GM21529 (cell line): ENCODE measurements around the gene RAP1GAP.
"Not testable (repeated sequence)": the region's sequence is repeated elsewhere in the genome, so short reads cannot be mapped to it uniquely, and the experiment has no call there.

Experiments
- ATAC-seq: cut with Tn5 transposase; IDR thresholded peaks from one replicate; pipeline ENCODE4 v1.9.1; 2021; ENCODE audit not compliant: unreplicated experiment

Gene RAP1GAP

DNA sequence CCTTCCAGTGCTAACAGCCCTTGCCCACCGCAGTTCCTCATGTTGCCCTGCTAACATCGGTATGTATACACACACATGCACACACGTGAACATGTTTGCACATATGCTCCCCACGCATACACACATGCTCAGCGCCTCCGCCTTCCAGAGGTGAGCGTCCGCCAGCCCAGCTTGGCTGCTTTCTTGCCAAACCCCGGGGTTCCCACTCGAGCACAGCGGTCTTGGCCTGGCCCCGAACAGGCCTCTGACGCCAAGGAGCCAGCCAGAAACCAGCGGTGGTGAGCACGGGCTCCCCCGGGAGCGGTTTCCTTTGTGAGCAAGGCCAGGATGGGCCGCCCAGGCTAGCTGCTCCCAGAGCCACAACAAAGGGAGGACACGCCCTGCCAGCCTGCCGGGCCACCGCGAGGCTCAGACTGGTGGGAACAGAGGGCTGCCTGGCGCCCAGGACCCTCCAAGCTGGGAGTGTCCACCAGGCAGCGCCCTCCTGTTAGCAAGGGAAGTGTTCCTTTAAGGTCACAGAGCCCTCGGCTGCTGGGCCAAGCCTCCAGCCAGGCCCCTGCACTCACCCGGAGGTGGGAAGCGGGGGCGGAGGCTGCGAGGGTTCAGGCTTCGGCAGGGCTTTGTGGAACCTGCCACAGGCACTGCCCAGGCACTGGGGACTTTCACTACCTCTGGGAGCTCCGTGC, 94.5 kb downstream of the RAP1GAP start:
- no peak for ATAC-seq

DNA sequence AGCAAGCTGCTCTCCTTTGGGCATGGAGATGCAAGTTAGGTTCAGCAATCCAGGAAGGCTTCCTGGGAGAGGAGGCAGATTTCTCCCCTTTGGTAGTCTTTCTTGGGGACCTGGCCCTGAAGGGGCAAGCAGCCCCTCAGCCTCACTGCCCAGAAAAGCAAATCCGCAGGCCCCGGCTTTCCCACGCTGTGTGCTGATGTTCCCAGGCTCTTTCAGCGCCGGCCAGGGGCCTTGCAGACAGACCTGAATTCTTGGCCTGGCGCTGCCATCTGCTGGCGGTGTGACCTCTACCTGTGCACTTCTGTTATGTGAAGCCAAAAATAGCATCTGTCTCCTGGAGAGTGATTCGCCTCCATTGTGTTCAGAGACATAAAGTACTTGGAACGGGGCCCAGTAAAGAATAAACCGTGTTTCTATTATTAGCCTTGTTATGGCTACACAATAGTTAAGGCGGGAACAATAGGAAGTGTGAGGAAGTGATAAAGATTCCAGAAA, 95.1 kb downstream of the RAP1GAP start:
- ATAC-seq, result no peak

DNA sequence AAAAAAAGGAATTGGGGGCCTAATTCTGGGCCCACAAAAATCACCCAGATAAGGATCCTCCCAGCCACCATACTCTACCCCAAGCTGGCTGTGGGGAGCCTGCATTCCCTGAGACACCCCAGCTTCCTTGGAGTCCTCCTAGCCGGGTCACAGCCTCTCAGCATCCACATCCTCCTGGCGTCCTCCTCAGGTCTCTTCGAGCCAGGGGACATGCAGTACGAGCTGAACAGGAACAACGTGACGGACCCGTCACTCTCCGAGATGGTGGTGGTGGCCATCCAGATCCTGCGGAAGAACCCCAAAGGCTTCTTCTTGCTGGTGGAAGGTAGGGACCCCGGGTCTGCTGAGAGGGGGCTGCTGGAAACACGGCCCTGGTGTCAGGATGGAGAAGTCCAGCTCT, 95.7 kb downstream of the RAP1GAP start:
- ATAC-seq, result no peak

DNA sequence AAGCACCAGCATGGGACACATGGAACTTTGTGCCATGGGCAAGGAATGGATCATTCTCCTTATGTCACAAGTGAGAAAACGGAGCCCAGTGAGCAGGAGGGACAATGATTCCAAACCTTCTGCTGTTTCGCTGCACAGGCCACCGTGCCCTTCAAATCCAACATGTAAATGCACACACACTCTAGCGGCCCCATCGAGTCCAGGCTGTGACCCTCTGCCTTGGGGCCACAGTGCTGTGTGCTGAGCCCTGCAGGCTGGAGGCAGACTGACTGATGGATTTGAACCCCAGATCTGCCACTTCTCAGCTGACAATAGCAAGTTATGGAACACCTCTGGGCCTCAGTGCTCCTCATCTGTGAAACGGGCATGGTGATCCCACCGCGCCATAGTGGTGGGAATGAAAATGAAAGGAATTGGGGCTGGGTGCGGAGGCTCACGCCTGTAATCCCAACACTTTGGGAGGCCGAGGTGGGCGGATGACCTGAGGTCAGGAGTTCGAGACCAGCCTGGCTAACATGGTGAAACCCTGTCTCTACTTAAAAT, 96.4 kb downstream of the RAP1GAP start:
- no peak for ATAC-seq

DNA sequence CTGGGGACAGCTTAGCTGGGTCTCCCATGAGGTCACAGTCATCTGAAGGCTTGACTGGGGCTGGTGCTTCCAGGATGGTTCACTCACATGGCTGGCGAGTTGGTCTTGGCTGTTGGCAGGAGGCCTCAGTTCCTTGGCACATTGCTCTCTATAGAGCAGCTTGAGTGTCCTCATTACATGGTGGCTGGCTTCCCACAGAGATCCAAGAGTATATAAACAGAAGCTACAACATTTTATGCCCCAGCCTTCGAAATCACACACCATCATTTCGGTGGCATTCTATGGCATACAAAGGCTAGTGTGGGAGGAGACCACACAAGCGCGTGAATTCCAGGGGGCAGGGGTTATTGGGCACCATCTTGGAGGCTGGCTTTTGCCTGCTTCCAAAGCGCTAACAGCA, 96.9 kb downstream of the RAP1GAP start:
- ATAC-seq, result no peak

DNA sequence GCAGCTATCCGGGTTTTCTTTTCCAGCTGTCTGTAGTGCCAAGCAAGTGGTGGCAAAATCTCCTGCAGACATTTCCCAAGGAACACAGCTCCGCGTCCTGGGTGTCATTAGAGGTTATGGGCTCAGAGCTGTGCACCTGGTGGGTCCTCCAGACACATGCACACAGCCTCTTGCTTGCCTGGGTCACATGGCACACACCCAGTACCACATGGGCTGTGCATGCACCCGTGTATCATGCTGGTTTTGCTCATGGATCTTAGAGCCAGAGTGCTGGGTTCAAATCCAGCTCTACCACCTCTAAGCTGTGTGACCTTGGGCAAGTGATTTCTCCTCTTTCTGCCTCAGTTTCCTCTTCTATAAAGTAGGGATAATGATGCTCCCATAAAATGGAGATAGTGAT, 98.3 kb downstream of the RAP1GAP start:
- ATAC-seq, result no peak

DNA sequence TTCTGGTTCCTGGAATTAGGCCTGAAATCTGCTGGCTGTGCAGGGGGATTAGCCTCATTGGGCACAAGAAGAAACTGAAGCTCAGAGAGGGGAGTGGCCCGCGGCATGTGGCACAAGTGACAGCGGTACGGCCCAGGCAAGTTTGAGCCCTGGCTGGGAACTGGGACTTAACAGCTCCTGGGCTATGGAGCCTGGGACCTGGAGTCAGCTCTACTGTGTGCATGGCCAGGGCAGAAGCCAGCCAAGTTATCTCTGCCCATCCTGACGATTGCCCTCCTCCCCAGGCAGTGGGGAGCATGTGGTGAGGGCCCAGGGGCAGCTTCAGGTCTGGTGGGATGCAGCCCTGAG, 98.7 kb downstream of the RAP1GAP start:
- ATAC-seq, result no peak

DNA sequence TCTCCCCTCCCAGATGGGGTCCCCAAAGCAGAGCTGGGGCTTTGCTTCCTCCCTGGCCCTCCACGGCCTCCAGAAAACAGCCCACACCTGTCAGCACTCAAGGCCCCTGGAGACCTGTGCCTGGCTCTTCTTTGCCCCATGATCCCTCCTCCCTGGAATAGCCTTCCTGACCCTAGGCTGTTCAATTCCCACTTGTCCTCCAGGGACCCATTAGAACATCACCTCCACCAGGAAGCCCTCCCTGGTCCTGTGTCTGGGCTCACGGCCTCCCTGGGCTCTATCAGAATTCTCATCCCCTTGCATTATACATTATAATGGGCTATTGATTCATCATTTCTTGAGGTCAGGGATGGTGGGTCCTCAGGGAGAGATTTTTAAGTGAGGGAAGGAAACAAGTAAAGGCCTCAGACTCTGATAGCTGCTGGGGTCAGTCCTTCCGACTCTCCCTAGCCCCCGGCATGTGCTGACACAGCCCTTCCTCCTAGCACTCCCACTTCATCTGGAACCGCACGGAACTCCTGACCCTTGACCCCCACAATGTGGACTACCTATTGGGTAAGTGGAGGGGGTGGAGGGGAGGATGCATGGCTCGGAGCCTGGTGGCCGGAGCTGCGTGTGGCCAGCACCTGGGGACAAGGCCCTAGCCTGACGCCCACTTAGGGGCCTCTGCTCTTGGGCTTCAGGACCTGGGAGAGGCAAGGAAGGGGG, 99.2 kb downstream of the RAP1GAP start:
- ATAC-seq, result no peak

DNA sequence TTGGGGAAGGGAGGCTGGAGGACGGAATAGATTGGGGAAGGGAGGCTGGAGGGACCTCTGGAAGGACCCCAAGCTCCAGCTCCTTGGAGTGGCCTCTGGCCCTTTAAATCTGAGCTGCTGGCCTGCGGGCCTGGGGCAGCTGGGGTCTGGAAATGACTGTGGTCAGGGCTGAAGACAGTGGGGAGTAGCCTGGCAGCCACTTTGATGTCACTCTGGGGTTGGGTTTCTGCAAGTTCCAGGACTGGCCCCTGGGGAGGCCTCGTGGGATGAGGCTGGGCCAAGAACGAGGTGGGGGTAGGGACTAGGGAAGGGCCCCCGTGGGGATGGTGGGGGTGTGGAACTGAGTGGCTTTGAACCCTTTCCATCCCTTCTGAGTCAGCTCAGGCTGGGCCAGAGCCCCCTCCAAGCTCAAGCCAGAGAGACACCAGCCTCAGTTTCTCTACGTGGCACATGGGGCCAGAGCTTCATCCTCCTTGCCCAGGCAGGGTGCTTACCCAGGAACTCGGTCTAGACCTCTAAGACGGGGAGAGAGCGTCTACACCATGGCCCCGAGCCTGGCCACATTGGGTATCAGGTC, 100.3 kb downstream of the RAP1GAP start:
- ATAC-seq, result no peak

DNA sequence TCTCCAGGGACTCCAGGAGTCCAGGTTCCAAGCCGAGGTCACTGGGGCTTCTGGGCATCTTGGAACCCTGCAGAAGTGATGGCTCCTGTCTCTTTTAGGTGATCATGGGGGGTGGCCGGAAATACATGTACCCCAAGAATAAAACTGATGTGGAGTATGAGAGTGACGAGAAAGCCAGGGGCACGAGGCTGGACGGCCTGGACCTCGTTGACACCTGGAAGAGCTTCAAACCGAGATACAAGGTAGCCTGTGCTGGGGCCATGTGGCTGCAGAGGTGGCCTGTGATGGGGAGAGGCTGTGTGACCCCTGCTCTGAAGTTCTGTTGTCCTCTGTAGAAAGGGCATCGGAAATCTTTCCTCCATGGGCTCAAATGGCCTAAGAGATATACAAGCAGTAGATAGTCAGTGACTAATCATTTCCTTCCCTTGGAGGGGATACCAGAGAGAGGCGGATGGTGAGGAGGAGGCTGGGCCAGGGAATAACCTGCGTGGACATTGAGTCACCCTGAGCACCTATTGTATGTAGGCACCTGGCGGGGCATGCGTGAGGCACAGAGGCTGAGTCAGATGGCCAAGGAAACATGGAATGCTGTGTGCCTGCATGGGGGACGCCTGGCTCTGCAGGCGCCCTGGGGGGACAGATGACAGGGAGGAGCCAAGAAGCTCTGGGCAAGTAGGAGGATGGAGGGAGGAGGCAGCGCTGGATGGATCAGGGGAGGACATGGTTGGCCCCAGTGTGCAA, 101.0 kb downstream of the RAP1GAP start:
- no peak for ATAC-seq

DNA sequence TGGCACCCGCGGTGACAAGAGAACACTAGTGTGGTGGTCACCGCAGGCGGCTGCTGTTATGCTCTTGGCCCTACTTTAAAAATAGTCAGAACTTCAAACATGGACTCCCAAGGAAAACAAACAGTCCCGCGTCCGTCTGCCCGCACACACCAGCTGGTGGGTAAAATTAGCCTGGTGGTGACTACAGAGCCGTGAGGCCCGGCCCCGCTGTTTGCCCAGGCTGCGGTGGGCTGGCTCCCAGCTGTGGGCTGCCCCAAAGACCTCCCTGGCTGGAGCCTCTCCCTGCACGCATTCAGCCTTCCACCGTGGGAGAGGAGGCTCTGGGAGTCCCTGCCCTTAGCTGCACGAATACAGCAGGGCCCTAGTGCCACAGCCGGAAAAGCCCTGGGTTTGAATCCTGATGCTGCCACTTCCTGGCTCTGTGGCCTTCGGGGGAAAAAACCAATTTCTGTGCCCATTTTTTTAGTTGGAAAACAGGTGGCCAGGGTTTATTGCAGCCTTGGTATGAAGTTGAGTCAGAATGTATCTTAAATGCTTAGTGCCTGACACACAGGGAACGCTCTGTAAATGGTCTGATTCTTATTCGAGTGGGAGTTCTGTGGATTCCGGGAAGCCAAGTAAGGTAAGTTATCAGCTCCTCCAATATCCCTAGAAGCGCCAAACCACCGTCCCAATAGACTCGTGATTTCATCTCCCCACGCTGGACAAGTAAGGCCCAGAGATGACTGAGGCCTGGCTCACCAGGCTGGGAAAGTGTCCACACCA, 101.7 kb downstream of the RAP1GAP start:
- ATAC-seq, result no peak

DNA sequence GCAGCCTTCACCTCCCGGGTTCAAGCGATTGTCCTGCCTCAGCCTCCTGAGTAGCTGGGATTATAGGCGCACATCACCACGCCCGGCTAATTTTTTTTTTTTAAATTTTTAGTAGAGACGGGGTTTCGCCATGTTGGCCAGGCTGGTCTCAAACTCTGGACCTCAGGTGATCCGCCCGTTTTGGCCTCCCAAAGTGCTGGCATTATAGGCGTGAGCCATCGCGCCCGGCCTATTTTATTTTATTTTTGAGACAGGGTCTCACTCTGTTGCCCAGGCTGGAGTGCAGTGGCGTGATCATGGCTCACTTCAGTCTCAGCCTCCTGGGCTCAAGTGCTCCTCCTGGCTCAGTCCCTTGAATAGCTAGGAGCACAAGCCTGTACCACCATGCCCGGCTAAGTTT, 102.8 kb downstream of the RAP1GAP start:
- ATAC-seq, result not testable (repeated sequence)

DNA sequence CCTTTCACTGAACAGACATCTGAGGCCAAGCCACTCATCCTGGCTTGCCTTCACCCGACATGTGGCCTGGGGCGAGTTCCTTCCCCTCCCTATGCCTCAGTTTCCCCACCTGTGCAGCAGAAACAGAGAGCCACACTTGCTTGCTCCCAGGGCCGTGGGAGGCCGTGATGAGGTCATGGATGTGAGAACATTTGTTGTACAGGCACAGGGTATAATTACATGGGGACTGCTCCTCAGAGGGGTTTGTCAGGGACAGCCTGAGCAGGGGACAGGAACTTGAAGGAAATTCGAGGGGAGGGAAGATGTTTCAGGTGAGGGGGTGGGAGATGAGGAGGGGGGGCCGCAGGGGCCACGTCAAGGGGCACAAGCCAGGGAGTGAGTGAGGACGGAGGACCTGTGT, 103.9 kb downstream of the RAP1GAP start:
- ATAC-seq, result no peak

DNA sequence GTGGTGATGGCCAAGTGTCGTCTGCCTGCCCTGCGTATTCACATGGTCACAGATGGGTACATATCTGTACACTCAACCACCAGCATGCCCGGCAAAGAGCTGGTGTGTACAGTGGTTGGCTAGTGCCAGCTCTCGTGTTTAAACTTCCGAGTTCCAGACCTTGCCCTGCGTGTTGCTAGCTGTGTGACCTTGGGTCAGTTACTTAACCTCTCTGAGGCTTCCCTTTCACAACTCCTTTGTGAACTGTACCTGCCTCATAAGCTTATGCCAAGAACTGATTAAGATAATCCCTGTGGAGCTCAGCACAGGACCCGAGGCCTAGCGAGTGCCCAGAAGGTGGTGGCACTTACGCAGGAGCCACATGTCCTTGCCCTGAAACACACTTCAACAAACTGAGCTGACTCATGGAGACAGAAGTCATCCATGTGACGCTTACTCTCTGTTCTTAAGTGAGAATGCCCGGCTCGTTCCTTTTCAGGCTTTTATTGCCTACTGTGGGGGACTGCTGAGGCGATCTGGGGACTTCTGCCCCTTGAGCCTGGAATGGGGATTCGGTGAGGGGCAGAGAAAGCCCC, 104.5 kb downstream of the RAP1GAP start:
- no peak for ATAC-seq

DNA sequence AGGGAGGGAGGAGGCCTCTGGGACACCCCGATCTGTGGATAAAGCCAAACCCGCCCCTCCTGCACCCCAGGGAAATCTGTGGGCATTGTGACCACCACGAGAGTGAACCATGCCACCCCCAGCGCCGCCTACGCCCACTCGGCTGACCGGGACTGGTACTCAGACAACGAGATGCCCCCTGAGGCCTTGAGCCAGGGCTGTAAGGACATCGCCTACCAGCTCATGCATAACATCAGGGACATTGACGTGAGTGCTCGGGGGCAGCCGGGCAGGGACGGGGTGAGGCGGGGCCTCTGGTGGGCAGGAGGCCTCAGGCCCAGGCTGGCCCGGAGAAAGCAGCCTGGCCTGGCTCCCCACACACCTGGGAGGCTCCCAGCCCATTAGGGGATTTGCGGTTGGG, 105.2 kb downstream of the RAP1GAP start:
- ATAC-seq, result no peak

DNA sequence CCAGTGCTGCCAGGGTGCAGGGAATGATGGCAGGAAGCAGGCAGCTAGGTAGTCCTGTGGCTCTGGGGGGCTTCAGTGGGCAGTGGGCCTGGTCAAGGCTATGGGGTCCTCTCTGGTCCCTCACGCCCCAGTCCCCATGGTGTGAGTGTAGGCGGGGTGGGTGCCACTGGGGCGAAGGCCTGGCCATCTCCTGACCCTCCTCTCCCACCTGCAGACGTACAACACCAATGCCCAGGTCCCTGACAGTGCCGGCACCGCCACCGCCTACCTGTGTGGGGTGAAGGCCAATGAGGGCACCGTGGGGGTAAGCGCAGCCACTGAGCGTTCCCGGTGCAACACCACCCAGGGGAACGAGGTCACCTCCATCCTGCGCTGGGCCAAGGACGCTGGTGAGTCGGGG, 106.3 kb downstream of the RAP1GAP start:
- ATAC-seq, result no peak

DNA sequence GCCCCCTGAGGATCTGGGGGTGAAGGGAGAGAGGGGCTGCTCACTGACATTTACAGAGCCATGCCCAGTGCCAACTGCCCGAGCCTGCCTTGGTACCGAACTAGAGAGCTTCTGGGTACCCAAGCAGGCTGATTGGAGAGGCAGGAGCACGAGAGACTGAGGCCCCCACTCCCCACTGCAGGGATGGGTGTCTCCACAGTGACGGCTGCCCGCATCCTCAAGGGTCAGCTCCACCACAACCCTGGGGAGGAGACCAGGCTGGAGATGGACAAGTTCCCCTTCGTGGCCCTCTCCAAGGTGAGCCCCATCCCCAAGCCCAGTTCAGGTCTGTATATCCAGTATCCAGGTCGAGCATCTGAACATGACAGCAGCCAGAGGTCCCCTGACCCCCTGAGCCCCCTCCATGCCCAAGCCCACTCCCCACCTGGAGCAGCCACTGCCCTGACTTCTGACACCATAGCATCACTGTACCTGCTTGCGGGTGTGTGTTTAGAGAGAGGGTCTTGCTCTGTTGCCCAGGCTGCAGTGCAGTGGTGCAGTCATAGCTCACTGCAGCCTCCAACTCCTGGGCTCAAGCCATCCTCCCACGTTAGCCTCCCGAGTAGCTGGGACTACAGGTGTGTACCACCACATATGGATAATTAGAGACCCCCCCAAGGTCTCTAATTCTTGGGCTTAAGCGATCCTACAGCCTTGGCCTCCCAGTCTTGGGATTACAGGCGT, 108.1 kb downstream of the RAP1GAP start:
- no peak for ATAC-seq

DNA sequence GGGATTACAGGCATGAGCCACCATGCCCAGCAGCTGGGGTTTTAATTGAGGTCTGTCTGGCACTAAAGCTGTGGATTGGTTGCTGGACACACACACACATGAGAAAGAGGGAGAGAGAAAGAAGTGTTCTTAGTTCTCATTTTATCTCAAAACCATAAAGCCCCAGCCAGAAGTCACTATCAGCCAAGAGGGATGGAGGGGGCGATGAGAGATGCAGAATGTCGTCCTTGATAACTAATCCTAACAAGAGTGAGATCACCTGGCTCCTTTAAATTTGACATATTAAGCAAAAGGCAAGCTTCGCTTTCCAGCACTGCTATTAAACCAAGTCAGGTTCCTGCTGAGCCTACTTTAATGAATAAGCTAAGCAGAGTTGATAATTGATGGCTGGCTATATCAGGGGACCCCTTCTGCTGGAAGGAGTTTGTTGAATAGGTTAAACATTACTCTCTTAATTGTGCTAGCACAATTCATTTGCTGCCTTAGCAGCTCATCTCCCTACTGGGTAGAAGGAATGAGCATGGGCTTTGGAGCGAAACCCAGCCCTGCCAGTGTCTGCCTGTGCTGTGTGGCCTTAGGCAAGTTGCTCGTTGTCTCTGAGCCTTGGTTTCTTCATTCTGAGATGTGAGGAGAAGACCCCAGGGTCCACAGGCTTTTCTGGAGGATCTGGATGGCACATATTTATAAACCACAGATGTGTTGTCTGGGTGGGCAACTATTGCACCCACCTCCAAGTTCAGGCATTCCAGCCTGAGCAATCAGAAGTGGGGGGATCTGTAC, 109.2 kb downstream of the RAP1GAP start:
- ATAC-seq, result no peak
